Measurements from ENCODE around the gene DPP10. TPM values are rescaled to one million over a fixed set of nuclear protein-coding genes. Genes with fewer than 3 reads are reported as not detected.

DPP10 gene
- total RNA-seq, 4 donors from 2014 or later: 0.09 to 4.0 (median 0.38) TPM; not detected in 1

DNA sequence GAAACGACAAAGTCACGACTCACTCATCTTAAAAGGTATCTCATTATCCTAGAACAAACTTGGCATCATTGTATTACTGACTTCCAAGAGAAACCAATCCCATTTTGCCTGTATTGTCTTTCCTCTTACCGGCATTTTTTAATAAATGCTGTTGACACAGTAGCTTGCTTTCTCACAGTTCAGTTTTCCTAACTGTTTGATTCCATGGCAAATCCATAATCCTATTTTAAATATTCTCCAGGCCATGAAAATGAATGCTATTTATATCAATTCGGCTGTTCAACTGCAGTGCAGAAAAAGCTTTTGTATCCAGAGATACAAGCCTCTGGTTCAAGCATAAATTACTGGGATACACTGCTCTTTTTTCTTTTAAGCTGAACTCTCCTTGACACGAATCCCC, 1241.9 kb downstream of the DPP10 start:
- DNase-seq: no peak
- no peak for TF ChIP-seq POLR2A (IDR thresholded peaks at IDR 0.05)
- TF ChIP-seq, protein P1, sequence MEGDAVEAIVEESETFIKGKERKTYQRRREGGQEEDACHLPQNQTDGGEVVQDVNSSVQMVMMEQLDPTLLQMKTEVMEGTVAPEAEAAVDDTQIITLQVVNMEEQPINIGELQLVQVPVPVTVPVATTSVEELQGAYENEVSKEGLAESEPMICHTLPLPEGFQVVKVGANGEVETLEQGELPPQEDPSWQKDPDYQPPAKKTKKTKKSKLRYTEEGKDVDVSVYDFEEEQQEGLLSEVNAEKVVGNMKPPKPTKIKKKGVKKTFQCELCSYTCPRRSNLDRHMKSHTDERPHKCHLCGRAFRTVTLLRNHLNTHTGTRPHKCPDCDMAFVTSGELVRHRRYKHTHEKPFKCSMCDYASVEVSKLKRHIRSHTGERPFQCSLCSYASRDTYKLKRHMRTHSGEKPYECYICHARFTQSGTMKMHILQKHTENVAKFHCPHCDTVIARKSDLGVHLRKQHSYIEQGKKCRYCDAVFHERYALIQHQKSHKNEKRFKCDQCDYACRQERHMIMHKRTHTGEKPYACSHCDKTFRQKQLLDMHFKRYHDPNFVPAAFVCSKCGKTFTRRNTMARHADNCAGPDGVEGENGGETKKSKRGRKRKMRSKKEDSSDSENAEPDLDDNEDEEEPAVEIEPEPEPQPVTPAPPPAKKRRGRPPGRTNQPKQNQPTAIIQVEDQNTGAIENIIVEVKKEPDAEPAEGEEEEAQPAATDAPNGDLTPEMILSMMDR (IDR thresholded peaks at IDR 0.05): no peak
- Histone ChIP-seq H3K9me3 (no peaks in the 10 kb centered on the region), H3K27me3 (no peaks in the 10 kb centered on the region), H3K36me3 (no peaks in the 10 kb centered on the region), H3K4me1 (no peaks in the 10 kb centered on the region), H3K27ac (no peak overlapping the region), H3K4me3 (no peak overlapping the region)
- WGBS, 2 donors: 32 to 33% methylated on average over 5 of the region's 5 CpGs
- intact Hi-C loops (cut with DNase I): no loop called here

DNA sequence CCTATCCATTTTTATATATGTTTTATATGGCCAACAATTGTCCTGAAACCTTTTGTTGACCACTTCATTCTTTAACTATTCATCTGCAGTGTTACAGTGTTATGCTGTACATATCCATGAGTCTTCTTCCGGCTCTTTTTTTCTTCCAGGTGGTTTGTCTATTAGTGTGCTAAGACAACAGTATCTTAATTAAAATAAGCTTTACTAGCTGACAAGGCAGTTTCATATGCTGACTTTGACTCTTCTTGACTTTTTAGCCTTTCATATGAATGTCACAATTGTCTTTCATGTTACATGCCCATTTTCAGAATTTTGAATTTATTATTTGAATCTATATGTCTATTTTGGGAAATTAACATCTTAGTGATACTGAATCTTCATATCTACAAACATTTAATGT, 1249.0 kb downstream of the DPP10 start:
- H3K4me3 ChIP-seq: no peak overlapping the region
- no peaks in the 10 kb centered on the region for H3K36me3 ChIP-seq
- WGBS, 2 donors: 82 to 89% methylated on average over 1 of the region's 1 CpG
- DNase-seq: no peak
- H3K27ac ChIP-seq: no peak overlapping the region
- intact Hi-C loops (cut with DNase I): no loop called here
- no peak for TF ChIP-seq POLR2A (IDR thresholded peaks at IDR 0.05)
- TF ChIP-seq, protein P1 (IDR thresholded peaks at IDR 0.05): no peak
- no peaks in the 10 kb centered on the region for H3K4me1 ChIP-seq
- no peaks in the 10 kb centered on the region for H3K9me3 ChIP-seq
- no peaks in the 10 kb centered on the region for H3K27me3 ChIP-seq

DNA sequence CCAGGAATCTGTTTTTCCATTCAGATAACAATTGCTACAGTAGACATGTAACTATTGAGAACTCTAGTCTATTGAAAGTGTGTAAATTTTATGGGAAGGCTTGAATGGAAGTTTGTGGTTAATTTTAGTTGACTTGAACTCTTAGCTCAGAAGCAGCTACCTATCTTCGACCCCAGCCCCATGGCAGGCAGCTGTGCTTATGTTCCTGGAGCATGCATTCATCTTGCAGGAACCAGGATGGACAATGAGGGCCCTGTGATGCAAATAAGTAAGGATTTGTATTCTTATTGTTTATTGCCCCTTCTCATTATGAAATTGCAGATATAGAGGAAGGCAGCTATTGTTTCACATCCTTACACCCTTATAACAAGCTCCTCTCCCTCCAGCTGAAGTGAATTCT, 1252.2 kb downstream of the DPP10 start:
- intact Hi-C loops (cut with DNase I): no loop called here
- no peak overlapping the region for H3K27ac ChIP-seq

DNA sequence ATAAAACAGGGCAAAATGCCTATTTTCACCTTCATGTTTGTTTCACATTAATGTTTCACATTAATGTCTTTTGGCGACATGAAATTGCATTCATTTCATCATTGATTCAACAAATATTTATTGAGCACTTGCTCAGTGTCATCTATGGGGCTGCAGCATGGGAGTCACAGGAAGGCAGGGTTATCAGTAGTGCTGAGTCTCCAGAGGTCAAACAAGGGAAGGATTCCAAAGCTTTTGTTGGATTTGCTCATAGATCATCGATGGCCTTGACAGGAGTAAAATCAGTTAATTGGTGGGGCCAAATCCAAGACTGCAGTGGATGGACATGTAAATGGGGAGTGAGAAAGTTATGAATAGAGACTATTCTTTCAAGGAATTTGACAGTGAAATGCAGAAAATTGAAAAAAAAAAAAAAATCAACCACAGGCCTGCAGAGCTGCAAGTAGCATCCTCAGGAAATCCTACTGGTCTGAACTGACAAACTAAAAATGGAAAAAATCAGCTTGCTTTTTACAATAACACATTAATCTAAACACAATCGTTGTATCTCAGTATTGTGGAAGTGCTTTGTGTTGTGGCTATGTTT, 1290.8 kb downstream of the DPP10 start:
- intact Hi-C loops (cut with DNase I): no loop called here
- WGBS, 2 donors: 30 to 35% methylated on average over 3 of the region's 3 CpGs

More for the DNA sequence above, 1252.2 kb downstream of the DPP10 start:
- Histone ChIP-seq H3K27me3 (no peaks in the 10 kb centered on the region), H3K4me1 (no peaks in the 10 kb centered on the region), H3K36me3 (no peaks in the 10 kb centered on the region), H3K9me3 (no peaks in the 10 kb centered on the region), H3K4me3 (no peak overlapping the region)
- DNase-seq: no peak
- WGBS, 2 donors: 14 to 58% methylated on average over 1 of the region's 1 CpG
- TF ChIP-seq POLR2A (IDR thresholded peaks at IDR 0.05): no peak
- TF ChIP-seq, protein P1 (IDR thresholded peaks at IDR 0.05): no peak

DNA sequence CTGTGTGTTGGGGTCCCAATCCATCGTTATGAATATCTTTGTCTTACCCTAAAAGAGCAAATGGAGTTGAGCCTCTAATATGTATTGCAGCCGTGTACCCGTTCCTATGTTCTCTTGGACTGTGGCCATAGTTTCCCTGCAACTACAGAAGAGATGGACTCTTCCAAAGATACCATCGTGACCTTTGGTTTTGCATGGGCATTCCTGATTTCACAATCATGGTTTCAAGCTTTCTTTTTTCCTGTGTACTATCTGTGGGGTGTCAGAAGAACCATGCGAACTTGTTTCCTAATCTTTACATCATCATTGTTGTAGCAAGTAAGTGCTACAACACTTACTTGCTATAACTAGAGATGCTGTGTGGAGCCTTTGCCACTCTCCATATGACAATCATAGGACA, 1295.7 kb downstream of the DPP10 start:
- WGBS, 2 donors: 75 to 88% methylated on average over 5 of the region's 5 CpGs
- Histone ChIP-seq H3K9me3 (no peaks in the 10 kb centered on the region), H3K36me3 (no peaks in the 10 kb centered on the region), H3K27ac (no peak overlapping the region), H3K4me1 (no peaks in the 10 kb centered on the region), H3K27me3 (no peaks in the 10 kb centered on the region), H3K4me3 (no peak overlapping the region)
- intact Hi-C loops (cut with DNase I): no loop called here
- no peak for DNase-seq
- TF ChIP-seq POLR2A (IDR thresholded peaks at IDR 0.05): no peak
- TF ChIP-seq, protein P1 (IDR thresholded peaks at IDR 0.05): no peak

More for the DNA sequence above, 1290.8 kb downstream of the DPP10 start:
- TF ChIP-seq, protein P1 (IDR thresholded peaks at IDR 0.05): no peak
- TF ChIP-seq POLR2A (IDR thresholded peaks at IDR 0.05): no peak
- Histone ChIP-seq H3K36me3 (no peaks in the 10 kb centered on the region), H3K9me3 (peaks cover 0 to 5% (median 0%) of the 10 kb centered on the region in 3 donors), H3K27me3 (no peaks in the 10 kb centered on the region), H3K27ac (no peak overlapping the region), H3K4me1 (no peaks in the 10 kb centered on the region), H3K4me3 (no peak overlapping the region)
- DNase-seq: no peak

Data from esophagus squamous epithelium (tissue), 5 donors.